GM12801 (cell line): ENCODE measurements around the gene PAX8.

ENCODE experiments used
- CTCF ChIP-seq: IDR thresholded peaks from one replicate; pipeline ENCODE4 v1.5.1; 2011; ENCODE audit warnings: control low read depth; ENCODE audit not compliant: insufficient read length; ENCODE audit errors: extremely low read depth

The PAX8 gene

GRCh38 chr2:113238871-113239839, 39.6 kb downstream of the PAX8 start:
- TF ChIP-seq CTCF: no peak

- no peak for TF ChIP-seq CTCF
These were observed 41.0 kb downstream of the PAX8 start for GRCh38 chr2:113237604-113238160.

- TF ChIP-seq CTCF: no peak
These were observed 42.2 kb downstream of the PAX8 start for GRCh38 chr2:113236367-113237159.

- no peak for TF ChIP-seq CTCF
These were observed 43.9 kb downstream of the PAX8 start for GRCh38 chr2:113234721-113235346.

GRCh38 chr2:113233593-113234550, 44.8 kb downstream of the PAX8 start:
- TF ChIP-seq CTCF: no peak

- no peak for TF ChIP-seq CTCF
These were observed 46.0 kb downstream of the PAX8 start for GRCh38 chr2:113232740-113233139.
